ENCODE measurements around the gene DFFA.
A peak's percentile ranks its signal among the peaks of the same experiment; 100 is the strongest.

The DFFA gene, protein sequence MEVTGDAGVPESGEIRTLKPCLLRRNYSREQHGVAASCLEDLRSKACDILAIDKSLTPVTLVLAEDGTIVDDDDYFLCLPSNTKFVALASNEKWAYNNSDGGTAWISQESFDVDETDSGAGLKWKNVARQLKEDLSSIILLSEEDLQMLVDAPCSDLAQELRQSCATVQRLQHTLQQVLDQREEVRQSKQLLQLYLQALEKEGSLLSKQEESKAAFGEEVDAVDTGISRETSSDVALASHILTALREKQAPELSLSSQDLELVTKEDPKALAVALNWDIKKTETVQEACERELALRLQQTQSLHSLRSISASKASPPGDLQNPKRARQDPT

DNA sequence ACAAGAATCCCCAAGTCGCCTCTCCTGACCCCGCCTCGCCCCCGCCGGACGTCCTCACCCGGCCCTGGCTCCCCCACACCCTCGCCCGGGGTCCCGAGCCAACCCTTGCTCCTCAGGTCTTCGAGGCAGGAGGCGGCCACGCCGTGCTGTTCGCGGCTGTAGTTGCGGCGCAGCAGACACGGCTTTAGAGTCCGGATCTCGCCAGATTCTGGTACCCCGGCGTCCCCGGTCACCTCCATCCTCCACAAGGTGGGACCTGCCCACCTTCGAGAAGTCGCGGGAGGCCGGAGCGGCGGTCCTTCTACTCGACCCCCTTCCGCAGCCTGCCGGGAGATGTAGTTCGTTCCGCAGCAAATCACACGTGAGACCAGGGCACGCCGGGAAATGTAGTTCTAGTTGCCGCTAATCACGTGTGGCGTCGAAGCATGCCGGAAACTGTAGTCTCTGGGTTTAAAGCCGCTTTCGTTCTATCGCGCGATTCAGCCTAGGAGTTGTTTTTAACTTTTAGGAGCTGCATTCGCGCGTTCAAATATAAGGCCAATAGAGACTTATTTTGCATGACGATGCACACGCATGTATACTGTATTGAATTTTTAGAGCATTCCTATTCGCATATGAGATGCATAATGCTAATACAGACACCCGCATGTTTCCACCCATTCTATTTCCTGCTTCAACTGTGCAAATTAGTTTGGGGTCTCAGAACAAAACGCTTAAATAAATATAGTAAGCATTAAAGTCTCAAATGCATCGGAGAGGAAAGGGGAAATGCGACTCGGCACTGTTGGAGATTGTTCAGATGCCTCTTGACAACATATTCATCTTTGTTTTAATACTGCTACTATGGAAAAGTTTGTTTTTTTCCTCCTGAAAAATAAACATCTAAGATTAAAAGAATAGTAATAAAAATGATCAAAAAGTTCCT lies at the start of gene DFFA:
DFFA (minus strand) TSS at position 310 of the 925 bp plus-strand sequence; CDS start at position 239, 71 bp downstream.
- DNase-seq (ENCODE audit: low read depth): peak; percentile 98

DNA sequence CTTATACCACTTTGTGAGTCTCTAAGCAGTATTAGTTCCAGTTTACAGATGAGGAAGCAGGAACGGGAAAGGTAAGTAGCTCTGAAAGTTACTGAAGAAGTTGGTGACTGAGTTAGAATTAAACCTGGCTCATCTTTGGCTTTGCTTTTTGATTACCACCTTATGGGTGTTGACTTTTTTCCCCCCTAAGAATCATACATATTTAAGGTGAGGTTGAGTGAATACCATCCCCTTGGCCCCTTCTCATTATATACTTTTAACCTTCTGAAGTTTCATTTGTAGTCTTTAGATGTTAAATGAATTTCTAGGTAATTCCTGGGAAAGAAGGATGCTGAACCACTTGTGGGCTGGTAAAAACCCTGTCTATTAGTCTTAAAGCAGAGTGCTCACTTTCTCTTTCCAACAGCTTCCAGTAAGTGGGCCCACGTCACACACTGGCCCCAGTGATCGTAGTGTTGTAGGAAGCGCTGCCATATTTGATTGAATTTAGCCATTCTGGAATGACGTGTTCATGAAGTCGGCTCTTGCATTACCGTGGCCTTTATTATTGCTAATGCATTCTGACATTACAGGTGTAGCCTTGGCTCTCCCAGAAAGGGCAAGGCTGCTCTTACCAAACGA lies 49.3 kb upstream of the DFFA start:
- no peak for DNase-seq (ENCODE audit: low read depth)

DNA sequence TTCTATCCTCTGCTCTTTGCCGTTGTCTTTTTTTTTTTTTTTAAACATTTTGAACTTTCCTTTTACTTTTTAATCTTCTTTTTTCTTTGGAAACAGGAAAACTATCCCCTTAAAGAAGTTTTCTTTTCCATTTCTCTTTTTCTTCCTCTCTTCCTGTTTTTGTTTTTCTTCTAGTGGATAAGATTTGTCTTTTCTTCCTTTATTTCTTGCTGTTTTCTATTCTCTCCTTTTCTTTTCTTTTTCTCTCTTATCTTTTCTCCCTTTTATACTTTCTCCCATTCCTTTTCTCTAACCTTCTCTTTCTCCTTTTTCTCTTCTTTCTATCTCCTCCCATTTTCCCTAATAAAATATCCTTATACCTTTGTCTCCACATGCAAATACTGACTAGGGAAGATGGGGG lies 48.6 kb upstream of the DFFA start:
- no peak for DNase-seq (ENCODE audit: low read depth)

DNA sequence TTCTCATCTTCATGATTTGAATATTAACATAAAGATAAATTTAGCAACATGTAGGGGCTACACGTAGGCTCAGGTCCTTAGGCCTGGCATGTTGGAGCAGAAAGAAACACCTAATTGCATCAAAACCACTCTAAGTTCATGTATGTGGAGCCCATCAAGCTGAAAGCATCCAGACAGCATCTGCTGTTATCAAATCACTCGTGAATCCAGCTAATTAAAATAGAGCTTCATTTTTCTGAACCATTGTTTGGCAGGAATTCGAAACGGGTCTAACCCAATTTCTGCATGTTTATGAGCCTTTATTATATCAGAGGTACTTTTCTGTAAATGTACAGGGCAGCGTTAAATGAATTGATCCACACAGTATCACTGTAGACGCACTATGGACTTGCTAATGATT lies 48.2 kb upstream of the DFFA start:
- no peak for DNase-seq (ENCODE audit: low read depth)

DNA sequence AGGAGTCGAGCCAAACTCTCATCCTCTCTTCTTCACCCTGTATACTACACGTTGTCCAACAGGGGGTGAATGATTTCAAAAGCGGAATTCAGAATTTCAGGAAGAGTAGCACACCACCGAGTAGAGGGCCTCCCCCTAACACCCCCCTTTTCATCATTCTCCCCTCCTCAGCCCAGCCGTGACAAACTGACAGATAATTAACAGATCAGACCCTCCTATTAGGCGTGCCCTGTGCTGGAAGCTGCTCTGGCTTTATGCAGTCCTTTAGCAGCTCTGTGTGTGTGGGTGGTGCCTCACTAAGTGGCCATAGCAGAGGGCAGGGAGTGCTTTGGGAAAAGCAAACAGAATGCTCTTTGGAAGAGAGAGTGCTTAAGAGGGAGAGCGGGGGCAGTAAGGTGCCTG lies 46.7 kb upstream of the DFFA start:
- DNase-seq (ENCODE audit: low read depth): no peak

DNA sequence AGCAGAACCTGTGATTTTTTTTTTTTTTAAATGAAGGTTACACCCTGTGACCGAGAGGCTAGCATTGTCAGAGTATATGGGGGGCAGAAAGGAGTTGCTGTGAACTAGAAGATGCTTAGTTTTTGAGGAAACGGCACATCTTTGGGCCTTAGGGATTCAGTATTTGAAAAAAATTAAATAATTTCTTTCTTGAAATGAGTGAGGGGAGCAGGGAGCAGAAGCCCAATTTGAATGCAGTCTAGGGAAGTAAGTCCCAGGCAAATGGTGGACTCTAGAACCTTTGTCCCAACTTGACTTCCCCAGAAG lies 45.3 kb upstream of the DFFA start:
- no peak for DNase-seq (ENCODE audit: low read depth)

DNA sequence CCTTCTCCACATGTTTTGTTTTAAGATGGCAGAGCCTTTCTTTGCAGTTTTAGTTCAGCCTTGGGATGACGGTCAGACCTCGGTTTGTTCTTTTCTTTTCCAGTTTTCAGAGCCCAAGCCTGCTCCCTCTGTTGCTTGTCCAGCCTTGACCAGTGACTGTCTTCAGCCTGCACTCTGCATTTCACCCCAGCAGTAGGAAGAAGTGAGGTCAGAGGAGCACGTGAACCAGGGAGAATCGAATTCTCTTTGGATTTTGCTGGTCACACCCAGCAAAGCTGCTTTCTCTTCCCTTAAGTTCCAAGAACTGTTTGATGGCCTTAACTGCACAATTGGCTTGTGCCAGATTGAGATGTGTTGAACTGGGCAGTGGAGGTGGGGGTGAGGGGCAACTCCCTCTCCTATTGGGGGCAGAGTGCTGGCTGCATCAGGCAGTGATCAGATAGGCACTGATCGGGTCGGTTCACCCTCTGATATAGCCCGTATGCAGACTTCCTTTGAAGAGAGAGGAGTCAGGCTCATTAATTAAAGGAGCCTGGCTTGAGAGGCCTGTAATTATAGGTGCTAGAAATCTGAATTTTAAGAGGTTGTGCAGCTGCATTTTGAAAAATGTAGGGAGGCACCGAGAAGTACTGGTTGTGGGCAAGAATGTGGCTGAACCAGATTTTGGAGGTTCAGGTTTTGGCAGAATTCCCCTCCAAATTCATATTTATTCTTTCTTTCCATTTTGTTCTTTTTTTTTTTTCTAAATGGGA lies 44.8 kb upstream of the DFFA start:
- DNase-seq (ENCODE audit: low read depth): no peak

DNA sequence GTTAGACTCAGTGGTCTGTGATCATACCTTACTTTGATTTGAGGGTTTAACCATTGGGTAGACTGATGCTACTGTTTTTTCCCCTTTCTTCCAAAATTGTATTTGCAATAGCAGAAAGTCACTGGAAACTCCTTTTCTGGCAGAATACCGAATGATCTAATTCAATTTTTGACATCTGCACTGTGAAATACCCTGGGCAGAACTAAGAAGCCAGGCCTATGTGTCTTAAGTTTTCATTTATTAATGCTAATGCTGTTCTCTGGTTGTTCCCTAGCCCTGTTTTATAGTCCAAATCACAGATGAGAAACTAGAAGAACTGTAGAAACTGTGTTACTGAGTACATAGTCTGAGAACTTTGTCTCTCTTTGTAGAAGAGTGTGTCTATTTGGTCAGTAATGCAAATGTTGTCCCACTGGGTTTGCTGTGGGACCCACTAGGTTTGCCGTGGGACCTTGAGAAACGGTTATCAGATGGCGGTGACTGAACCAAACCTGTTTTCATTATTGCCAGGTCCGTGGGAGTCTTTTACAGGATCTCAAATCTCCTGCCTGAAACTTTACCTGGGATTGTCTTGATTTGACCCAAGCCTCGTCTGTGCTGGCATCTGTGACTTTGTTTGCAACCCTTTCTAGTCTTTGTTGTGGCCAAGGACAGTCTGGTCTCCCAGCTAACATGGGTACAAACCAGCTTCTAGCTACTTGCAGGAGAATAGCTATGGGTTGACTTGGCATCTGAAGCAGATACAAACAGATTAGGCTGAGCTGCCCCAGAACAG lies 43.8 kb upstream of the DFFA start:
- no peak for DNase-seq (ENCODE audit: low read depth)

DNA sequence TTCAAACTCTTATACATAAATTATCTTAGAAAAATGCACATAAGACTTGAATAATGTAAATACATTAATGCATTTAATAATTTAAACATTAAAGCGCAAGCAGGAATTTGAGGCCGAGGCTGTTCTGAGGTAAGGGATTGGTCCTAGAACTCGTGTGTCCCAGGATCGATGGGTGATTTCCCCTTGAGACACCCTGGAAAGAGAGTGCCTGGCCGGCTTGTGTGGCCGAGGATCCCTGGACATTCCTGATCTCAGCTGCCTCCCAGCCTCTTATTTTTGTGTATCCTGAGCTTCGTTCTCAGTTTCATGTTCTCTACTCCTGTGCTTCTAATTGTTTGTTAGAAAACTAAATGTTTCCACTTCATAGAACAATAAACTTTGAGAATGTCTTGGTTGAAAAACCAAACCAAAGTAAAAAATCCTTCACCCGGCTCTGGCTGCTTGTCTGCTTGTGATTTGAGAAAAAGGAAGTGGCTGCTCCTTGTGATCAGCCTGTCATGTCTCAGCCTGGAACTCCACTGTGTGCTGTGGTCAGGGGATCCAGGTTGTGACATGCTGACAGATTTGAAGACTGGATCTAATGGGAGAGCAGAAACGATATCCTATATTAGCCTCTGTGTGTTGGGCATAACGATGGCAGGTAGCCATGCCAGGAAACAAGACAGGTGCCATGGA lies 43.1 kb upstream of the DFFA start:
- no peak for DNase-seq (ENCODE audit: low read depth)

DNA sequence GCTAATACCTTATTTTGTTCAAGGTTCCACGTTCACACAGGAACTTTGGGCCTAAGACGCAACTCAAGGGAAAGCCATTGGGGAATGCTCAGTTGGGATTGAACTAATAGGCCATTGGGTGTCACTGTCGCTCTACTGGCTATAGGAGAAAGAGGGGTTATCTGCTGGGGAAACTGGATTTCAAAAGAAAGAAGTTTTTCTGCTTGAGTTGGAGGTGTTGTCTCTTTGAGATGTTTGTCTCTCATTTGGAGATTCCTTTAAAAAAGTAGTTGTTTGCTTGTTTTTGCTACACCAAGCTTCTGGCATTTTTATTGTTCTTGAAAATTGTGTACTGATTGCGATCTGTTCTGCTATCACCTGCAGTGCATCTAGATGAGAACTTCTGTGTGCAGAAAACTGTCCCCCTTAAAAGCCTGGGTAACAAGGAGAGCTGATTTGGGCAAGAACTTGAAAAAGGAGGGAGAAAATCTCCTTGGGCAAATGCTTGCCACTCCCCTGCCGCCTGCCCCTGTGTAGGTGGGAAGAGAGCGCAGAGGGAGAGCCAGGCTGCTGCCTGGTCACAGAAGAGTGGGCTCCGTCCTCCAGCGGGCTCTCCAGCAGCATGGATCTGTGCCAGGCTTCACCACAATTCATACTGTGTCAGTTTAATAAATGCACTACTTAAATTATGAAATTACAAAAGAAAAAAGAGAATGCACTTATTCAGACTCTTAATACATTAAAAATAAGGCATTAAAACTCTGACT lies 42.3 kb upstream of the DFFA start:
- DNase-seq (ENCODE audit: low read depth): no peak

DNA sequence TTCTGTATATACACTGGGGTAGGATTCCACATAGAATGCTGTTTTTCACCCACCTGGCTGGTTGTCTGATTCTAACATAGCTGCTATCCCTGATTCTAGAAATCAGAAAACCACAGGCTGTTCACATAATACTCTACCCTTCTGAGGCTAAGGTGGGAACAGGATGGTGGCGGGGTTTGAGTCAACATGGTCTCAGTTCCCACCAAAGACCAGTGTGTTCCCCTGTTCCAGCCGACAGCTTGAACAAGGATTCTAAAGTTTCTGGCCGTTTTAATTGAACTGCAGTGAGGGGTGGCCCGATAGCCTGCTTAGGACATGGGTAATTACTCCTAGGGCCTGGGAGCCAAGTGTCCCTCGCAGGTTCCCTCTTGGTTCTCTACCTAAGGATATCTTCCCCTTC lies 40.9 kb upstream of the DFFA start:
- DNase-seq (ENCODE audit: low read depth): no peak

DNA sequence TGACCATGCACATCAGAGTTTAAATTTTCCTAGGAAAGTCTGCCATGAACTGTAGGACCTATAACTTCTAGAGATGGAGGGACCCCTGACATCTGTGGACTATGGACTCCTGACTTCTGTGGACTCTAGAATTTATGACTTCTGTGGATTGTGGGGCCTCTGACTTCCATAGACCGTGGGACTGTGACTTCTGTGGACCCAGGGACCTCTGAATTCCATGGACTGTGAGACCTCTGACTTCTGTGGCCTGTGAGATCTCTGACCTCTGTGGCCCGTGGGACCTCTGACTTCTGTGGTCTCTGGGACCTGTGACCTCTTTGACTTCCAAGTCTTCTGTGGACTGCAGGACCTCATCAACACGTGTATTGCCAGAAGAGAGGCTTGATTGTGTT lies 39.2 kb upstream of the DFFA start:
- DNase-seq (ENCODE audit: low read depth): no peak

DNA sequence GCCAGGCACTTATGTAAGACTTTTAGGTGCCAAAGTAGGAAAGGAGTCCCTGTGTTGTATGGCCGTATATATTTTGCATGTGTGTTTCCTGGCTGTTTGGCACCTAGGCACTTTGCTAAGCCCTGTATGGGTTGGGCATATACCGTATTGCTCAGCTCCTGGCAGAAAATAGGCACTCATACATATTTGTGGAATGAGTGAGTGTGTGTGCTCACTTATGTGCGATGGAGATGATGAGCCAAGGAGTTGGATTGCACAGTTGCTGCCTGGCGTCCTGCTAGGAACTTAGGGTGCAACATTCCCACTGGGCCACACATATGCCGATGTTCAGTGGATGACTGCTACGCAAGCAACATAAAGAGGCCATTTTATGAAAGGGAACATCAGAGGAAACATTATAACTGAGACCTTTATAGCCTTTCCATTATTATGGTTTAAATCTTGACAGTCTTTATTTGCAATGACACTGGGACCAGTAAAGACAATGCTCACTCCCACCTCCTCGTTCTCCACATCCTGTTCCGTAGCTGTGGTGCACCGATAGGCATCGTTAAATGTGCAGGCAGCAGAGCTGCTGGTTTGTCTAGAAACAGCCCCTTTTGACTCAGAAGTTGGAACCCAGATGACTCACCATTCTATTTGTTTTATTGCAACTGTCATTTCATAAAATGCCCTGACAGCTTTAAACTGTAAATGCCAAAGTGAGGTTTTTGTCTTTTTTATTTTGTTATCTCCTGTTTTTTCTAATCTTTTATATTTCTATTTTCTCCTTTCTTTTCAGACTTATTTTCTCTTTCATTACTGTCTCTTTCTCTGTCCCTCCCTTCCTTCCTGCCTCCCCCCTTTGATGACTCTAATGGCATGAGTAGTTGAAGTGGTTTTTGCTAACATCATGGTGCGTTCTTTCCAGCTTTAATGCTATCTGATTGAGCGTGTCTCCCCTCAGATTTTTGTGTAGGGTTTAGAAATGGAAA lies 38.5 kb upstream of the DFFA start:
- DNase-seq (ENCODE audit: low read depth): peak; percentile 78

DNA sequence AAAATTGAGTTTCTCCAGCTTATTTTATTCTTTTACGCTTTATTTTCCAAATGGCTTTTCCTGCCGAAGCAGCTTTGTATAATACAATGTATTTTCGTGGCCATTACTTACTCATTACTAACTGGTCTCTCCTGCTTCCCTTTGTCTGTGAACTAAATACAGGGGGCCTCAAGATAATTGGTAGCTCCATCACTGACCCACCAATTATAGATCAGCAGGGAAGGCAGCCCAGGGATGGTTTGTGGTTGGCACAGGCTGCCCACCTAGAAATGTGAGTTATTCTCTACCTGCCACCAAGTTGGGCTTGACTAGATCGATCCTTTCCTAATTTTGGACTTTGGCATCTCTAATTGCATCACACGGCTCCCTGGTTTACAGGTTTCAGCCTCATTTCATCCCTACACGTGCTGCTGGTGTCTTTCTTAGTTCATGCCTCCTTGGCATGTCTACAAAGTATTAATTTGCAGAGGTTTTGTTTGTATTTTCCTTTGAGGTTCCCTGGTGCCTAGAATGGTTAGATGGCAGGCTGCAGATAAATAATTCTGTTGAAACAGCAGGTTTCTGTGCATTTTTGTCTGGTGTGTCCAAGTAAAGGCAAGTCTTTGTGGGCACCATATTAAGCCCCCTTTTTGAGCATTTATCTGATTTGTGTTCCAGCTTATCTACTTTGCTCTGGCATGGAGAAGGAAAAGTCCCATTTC lies 37.6 kb upstream of the DFFA start:
- no peak for DNase-seq (ENCODE audit: low read depth)

DNA sequence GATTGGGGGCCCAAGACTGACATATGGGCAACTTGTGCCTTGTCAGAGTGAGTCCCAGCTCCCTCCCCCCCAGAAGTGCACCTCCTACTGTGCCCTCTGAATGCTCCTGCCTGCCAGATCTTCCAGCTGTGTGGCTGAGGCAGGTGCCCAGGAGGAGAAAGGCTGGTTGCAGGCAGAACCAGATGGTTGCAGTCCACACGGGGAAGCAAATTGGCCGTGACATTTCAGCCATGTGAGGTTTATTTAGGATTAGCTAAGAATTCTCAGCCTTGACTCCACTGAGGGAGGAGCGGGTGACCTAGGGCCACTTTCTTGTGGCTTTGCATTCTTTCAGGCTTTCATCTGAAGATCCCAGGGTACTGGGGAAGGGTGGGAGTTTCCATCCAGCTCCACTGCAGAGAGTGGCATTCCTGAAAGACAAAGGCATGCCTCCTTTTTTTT lies 36.2 kb upstream of the DFFA start:
- DNase-seq (ENCODE audit: low read depth): no peak

DNA sequence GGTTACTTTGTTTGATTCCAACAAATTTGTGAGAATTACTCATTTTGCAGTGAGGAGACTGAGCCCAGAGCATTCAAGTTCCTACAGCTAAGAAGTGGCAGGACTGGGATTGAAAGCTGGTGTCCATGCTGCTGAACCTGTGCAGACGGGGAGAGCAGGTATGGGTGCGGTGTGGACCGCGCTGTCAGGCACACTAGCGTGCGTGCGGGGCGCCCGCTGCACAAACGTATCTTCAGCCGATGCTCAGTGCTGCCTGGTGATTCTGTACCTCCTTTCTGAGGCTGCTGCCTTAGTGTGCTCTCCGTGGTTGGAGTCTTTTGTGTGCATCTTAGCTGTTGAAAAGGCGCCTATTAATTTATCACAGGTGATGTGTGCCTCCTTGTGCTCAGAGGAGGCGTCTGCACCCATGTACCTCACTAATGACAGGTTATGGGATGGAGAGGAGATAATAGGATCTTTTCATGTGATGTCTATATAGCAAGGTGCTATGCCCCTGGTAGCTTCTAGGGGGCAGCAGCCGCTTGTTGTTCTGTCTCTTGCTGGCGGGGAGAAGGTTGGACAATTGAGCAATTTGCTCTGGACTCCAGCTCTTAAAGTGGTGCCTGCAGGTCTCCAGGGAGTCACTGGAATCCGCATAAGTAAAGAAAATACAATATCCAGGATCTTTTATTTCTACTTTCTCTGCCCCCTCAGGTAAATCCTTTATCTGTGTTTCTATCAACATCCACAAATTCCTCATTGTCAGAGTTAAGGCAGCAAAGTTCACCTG lies 35.0 kb upstream of the DFFA start:
- no peak for DNase-seq (ENCODE audit: low read depth)

DNA sequence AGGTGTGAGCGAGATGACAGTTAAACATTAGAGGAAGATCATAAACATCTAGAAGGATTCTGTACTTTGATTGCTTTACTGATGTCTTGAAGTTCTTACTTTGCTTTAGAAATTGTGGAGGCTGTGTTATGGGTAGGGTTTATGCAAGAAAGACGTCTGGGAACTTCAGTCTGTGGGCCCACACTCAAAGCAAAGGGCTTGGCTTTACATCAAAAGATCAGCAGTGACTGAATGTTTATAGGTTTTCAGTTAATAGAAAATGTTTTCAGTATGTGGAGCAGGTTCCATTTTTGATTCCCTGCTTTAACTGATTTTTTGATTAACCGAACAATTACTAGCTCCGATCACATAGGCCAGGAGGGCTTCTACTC lies 34.3 kb upstream of the DFFA start:
- no peak for DNase-seq (ENCODE audit: low read depth)
